K562 (cell line): Measurements from ENCODE around the gene MLLT3. TPM values are rescaled to one million over a fixed set of nuclear protein-coding genes. Genes with fewer than 3 reads are reported as not detected.

ENCODE experiments used
- ATAC-seq: fragments of 200-7000 bp; cut with Tn5 transposase; 3 replicates; pipeline ENCODE4 v1.9.1; 2020; ENCODE audit warnings: moderate library complexity
- BruUV-seq: library from RNA; stranded (reverse); fragments of 400-500 nt; replicated peaks from 2 replicates; lab custom pipeline; 2021; lab: Mats Ljungman, UMichigan
- CTCF ChIA-PET: fragments of 300-600 bp; formaldehyde crosslinking; extraction: SDS; loops from one replicate; lab custom pipeline; 2021; ENCODE audit warnings: low intra/inter-chr PET ratio; lab: Yijun Ruan, JAX
- POLR2A ChIA-PET: fragments of 300-600, 350-650 bp; sonication (Branson Sonifier 250); formaldehyde crosslinking; extraction: SDS; loops from one replicate; lab custom pipeline; 2021; ENCODE audit warnings: antibody characterized with exemption, inconsistent platforms; lab: Yijun Ruan, JAX
- DNase-seq, 4 experiments: peaks; one replicate each; pipeline versions ENCODE4 v3.0.0 to v3.0.0-alpha.2; 2011 to 2018; ENCODE audit warnings: low spot score in 3 of 4, mixed read lengths in 3 of 4; ENCODE audit errors: extremely low read depth in 1 of 4
- FAIRE-seq: peaks from 2 replicates; lab custom pipeline; 2011; peaks lifted over from hg19 to GRCh38; lab: Jason Lieb, UNC
- H2AFZ ChIP-seq: 2 replicates; pipeline ENCODE4 v1.6.0; 2011; ENCODE audit warnings: low read depth, low read length, control low read depth, inconsistent platforms
- H3K27ac ChIP-seq: fragments of 200-600 bp; 3 replicates; pipeline ENCODE4 v1.8.0; 2011; ENCODE audit warnings: low read depth, mild to moderate bottlenecking, control low read depth, inconsistent platforms, low read length, moderate library complexity, mixed read lengths; ENCODE audit errors: extremely low read depth
- H3K27me3 ChIP-seq, 2 experiments: fragments of 300-600 bp in 1 of 2; 2 replicates in 1 of 2; 3 replicates in 1 of 2; pipeline versions ENCODE4 v1.6.0 to v1.8.0; 2011; ENCODE audit warnings: inconsistent platforms in 2 of 2, low read length in 2 of 2, mild to moderate bottlenecking in 1 of 2, mixed read lengths in 1 of 2, moderate library complexity in 1 of 2; ENCODE audit not compliant: control insufficient read depth in 2 of 2, insufficient read depth in 2 of 2
- H3K36me3 ChIP-seq: fragments of 300-600 bp; 3 replicates; pipeline ENCODE4 v1.8.0; 2011; ENCODE audit warnings: mild to moderate bottlenecking, low read length, inconsistent platforms; ENCODE audit not compliant: control insufficient read depth, insufficient read depth
- H3K4me1 ChIP-seq, 2 experiments: fragments of 200-600 bp in 1 of 2; replicated peaks in 1 of 2; 2 replicates in 1 of 2; 3 replicates in 1 of 2; pipeline versions ENCODE4 v1.5.1 to v1.8.0; 2011; ENCODE audit warnings: inconsistent platforms in 2 of 2, low read length in 2 of 2, mild to moderate bottlenecking in 1 of 2, mixed read lengths in 1 of 2, moderate library complexity in 1 of 2; ENCODE audit not compliant: control insufficient read depth in 2 of 2, insufficient read depth in 2 of 2
- H3K4me2 ChIP-seq: 2 replicates; pipeline ENCODE4 v1.6.1; 2011; ENCODE audit warnings: low read length, control low read depth, inconsistent platforms, mixed read lengths; ENCODE audit not compliant: insufficient read depth
- H3K4me3 ChIP-seq: fragments of 200-600 bp; sonication (generic), shearing (Covaris generic); 2 replicates; pipeline ENCODE4 v1.5.1; 2016; ENCODE audit warnings: control low read depth, inconsistent platforms
- H3K79me2 ChIP-seq: fragments of 200-600 bp; 3 replicates; pipeline ENCODE4 v1.8.0; 2011; ENCODE audit warnings: low read length, inconsistent platforms; ENCODE audit not compliant: control insufficient read depth, insufficient read depth
- H3K9ac ChIP-seq, 2 experiments: 2 replicates each; pipeline versions ENCODE4 v1.6.0 to v1.6.1; 2011; ENCODE audit warnings: low read depth in 2 of 2, low read length in 2 of 2, control low read depth in 1 of 2, inconsistent platforms in 1 of 2, mild to moderate bottlenecking in 1 of 2, mixed read lengths in 1 of 2; ENCODE audit not compliant: insufficient read depth in 1 of 2
- H3K9me1 ChIP-seq: one replicate; pipeline ENCODE4 v1.6.0; 2011; ENCODE audit warnings: inconsistent platforms, mild to moderate bottlenecking, low read length, moderate library complexity; ENCODE audit not compliant: control insufficient read depth, insufficient read depth
- H3K9me3 ChIP-seq: replicated peaks from 2 replicates; pipeline ENCODE4 v1.5.1; 2011; ENCODE audit warnings: low read depth, low read length, inconsistent platforms; ENCODE audit not compliant: control insufficient read depth, insufficient read depth
- H4K20me1 ChIP-seq: replicated peaks from 2 replicates; pipeline ENCODE4 v1.6.1; 2011; ENCODE audit warnings: low read length, inconsistent platforms, mixed read lengths; ENCODE audit not compliant: control insufficient read depth, insufficient read depth
- FOXK2 ChIP-seq, 2 experiments: fragments of 450-650 bp; IDR thresholded peaks in 1 of 2; conservative IDR thresholded peaks in 1 of 2; 2 replicates each; pipeline ENCODE4 v1.6.1; 2016; ENCODE audit warnings: low read depth in 2 of 2, mild to moderate bottlenecking in 1 of 2
- GABPB2 ChIP-seq: fragments of 250-450 bp; sonication (Bioruptor Pico); conservative IDR thresholded peaks from 2 replicates; pipeline ENCODE4 v1.5.1; 2021; ENCODE audit warnings: mild to moderate bottlenecking
- PCBP1 ChIP-seq: fragments of 200-400 bp; formaldehyde crosslinking; IDR thresholded peaks from 2 replicates; pipeline ENCODE4 v1.6.1; 2018; ENCODE audit warnings: mild to moderate bottlenecking, low read depth, low read length; ENCODE audit not compliant: poor library complexity, severe bottlenecking
- PHF20 ChIP-seq: fragments of 450-650 bp; IDR thresholded peaks from 2 replicates; pipeline ENCODE4 v1.6.1; 2018; ENCODE audit not compliant: partially characterized antibody
- YBX1 ChIP-seq: fragments of 450-650 bp; IDR thresholded peaks from 2 replicates; pipeline ENCODE4 v1.7.1; 2016; ENCODE audit warnings: mild to moderate bottlenecking
- ZFX ChIP-seq: sonication (generic); formaldehyde crosslinking; IDR thresholded peaks from 2 replicates; pipeline ENCODE4 v1.8.0; 2022; ENCODE audit warnings: mild to moderate bottlenecking, missing genetic modification reagents, moderate library complexity
- ZNF12 ChIP-seq: sonication (generic); formaldehyde crosslinking; IDR thresholded peaks from 2 replicates; pipeline ENCODE4 v1.4.0; 2020; ENCODE audit warnings: mild to moderate bottlenecking, missing genetic modification reagents
- ZNF174 ChIP-seq: fragments of 250-450 bp; sonication (Bioruptor Pico); IDR thresholded peaks from 2 replicates; pipeline ENCODE4 v1.4.0; 2020; ENCODE audit warnings: mild to moderate bottlenecking
- ZNF75A ChIP-seq: fragments of 450-650 bp; formaldehyde crosslinking; IDR thresholded peaks from 2 replicates; pipeline ENCODE4 v1.4.0; 2020; ENCODE audit warnings: mild to moderate bottlenecking
- WGBS: fragments of 100-300 bp; shearing (Covaris generic); methylation state at CpG from one replicate; pipeline ENCODE4 v1.1.6; 2016; ENCODE audit warnings: low coverage, mixed read lengths; ENCODE audit not compliant: insufficient coverage; ENCODE audit errors: missing lambda C conversion rate; 5-methylcytosine and 5-hydroxymethylcytosine counted together
- in situ Hi-C: fragments of 300-500 bp; cut with MboI; formaldehyde crosslinking; loops from 4 replicates; pipeline ENCODE4 v1.15.0; 2018; ENCODE audit warnings: inconsistent platforms, mixed read lengths
- intact Hi-C: fragments of 100-400 bp; cut with micrococcal nuclease; formaldehyde crosslinking; loops from 2 replicates; pipeline ENCODE4 v1.14.2; 2022
- polyA plus RNA-seq, 8 experiments: library from polyadenylated mRNA; depleted of rRNA in 4 of 8; stranded (reverse) in 5 of 8; unstranded in 3 of 8; fragments of >200 nt; fragmentation: Nextera tagmentation in 2 of 8; fragmentation: Illumina TruSeq in 1 of 8; extraction: Ambion mirVana in 2 of 8; extraction: Trizol in 1 of 8; gene quantifications; 2 replicates each; pipeline versions ENCODE4 v1.2.1 to v1.2.3, GENCODE V29; 2011 to 2014; ENCODE audit warnings: inconsistent platforms in 1 of 8, missing spikeins in 1 of 8
- total RNA-seq, 7 experiments: library from RNA; depleted of rRNA in 6 of 7; stranded (reverse); fragments of >200 nt in 6 of 7; fragmentation: Illumina TruSeq in 2 of 7; extraction: Trizol in 2 of 7; gene quantifications; 2 replicates each; pipeline versions ENCODE4 v1.2.1 to v1.2.3, GENCODE V29; 2011 to 2021; ENCODE audit warnings: low replicate concordance in 1 of 7

Gene MLLT3
- total and polyA plus RNA-seq, 9 of the 15 experiments (the other 6 are each of a cell fraction or from before 2014, with no cell fraction given) = 0.07 to 0.42 (median 0.22) TPM; not detected in 4

DNA sequence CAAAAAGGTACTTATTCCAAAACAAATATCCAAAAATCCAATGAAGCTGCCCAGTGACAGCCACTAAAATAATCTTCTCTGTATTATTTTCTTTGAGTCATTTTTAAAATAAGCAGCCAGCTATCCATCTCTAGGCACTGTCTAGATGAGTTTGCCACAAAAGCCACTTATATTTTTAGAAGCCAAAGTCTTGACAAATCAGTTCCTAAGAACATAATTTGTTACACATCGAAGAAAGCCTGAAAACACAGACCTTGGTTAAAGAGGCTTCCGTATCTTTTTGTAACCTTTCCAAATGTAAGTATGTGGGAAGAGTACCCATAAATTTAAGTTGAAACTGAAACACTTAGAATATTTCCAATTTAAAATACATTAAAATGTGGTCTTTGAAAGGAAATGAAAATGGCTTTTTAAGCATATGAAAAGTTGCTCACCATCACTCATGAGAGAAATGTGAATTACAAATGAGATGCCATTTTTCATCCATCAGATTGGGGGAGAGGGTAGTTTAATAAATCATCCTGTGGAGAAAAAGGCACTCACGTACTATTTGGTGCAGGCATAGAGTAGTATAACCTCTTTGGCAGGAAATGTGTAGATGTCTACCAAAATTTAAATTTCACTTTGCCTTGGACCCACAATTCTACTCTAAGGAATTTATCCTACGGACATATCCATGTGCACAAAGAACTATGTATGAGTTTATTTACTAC is 180.4 kb downstream of the MLLT3 start:
- Histone ChIP-seq H3K27me3 (no peaks in the 10 kb centered on the region), H3K9me1 (no peaks in the 10 kb centered on the region), H3K4me2 (no peak overlapping the region), H3K4me3 (no peak overlapping the region), H3K4me1 (no peaks in the 10 kb centered on the region), H3K27ac (no peak overlapping the region), H3K36me3 (no peaks in the 10 kb centered on the region), H3K9ac (no peak overlapping the region), H2AFZ (no peak overlapping the region), H3K79me2 (no peaks in the 10 kb centered on the region), H3K9me3 (no peaks in the 10 kb centered on the region), H4K20me1 (no peaks in the 10 kb centered on the region)
- WGBS = 0% methylated on average over 3 of the region's 4 CpGs
- no peak for FAIRE-seq
- no TSS peak for BruUV-seq
- in situ Hi-C loops (no loop called here), intact Hi-C loops (no loop called here)
- no peak for ATAC-seq
- ChIA-PET POLR2A (no interaction called here), CTCF (no interaction called here)
- no peak for DNase-seq
- TF ChIP-seq YBX1 = no peak
- TF ChIP-seq ZNF75A (CRISPR knock-in tag) = no peak
- no peak for TF ChIP-seq GABPB2 (CRISPR knock-in tag)
- no peak for TF ChIP-seq FOXK2 (conservative IDR thresholded peaks at IDR 0.05 in 1 of 2, IDR thresholded peaks at IDR 0.05 in 1 of 2; ENCODE audit: low read depth in 2 of 2)
- no peak for TF ChIP-seq PCBP1
- TF ChIP-seq PHF20 = no peak
- TF ChIP-seq ZFX (CRISPR knock-in tag) = no peak
- no peak for TF ChIP-seq ZNF12
- TF ChIP-seq ZNF174 (CRISPR knock-in tag) = no peak
